ENCODE data around the gene NUDT1.

The NUDT1 gene

GRCh38 chr7:2269991-2270460, 28.0 kb downstream of the NUDT1 start:
- POLR2A ChIA-PET = no interaction called here
- TF ChIP-seq ZNF384 (IDR thresholded peaks at IDR 0.05) = peak; percentile 49; the same call in 1 of the 2 replicates
- TF ChIP-seq HDGF (IDR thresholded peaks at IDR 0.05; ENCODE audit: borderline replicate concordance) = no peak
- CTCF ChIA-PET = interaction anchor here (0.6 kb wide), 1 partner anchor 481 kb away, joined by 3 read pairs; no protein-coding TSS in a partner anchor
- DNase-seq (ENCODE audit: extremely low spot score) = no peak

GRCh38 chr7:2270495-2270894, 28.5 kb downstream of the NUDT1 start:
- no peak for TF ChIP-seq FOXK2 (IDR thresholded peaks at IDR 0.05)
- no peak for TF ChIP-seq TARDBP (IDR thresholded peaks at IDR 0.05)
- TF ChIP-seq ELF4 (IDR thresholded peaks at IDR 0.05) = no peak
- no peak for TF ChIP-seq BHLHE40 (IDR thresholded peaks at IDR 0.05; ENCODE audit: borderline replicate concordance)
- no peak for TF ChIP-seq SUZ12 (IDR thresholded peaks at IDR 0.05)
- TF ChIP-seq FOXA1 (IDR thresholded peaks at IDR 0.05) = no peak
- no peak for TF ChIP-seq LEF1 (IDR thresholded peaks at IDR 0.05; ENCODE audit: borderline replicate concordance)
- no peak for TF ChIP-seq ARNT (IDR thresholded peaks at IDR 0.05)
- no peak for TF ChIP-seq L3MBTL2 (conservative IDR thresholded peaks at IDR 0.05)
- no peak for TF ChIP-seq PKNOX1 (IDR thresholded peaks at IDR 0.05)
- TF ChIP-seq FOXM1 (IDR thresholded peaks at IDR 0.05; ENCODE audit: borderline replicate concordance) = no peak
- no peak for TF ChIP-seq HDGF (IDR thresholded peaks at IDR 0.05; ENCODE audit: borderline replicate concordance)
- TF ChIP-seq SP1 (IDR thresholded peaks at IDR 0.05) = no peak
- TF ChIP-seq NFRKB (IDR thresholded peaks at IDR 0.05) = no peak
- TF ChIP-seq CTBP1 (IDR thresholded peaks at IDR 0.05; ENCODE audit: borderline replicate concordance) = no peak
- TF ChIP-seq ZNF384 (IDR thresholded peaks at IDR 0.05) = no peak
- ChIA-PET CTCF (no interaction called here), POLR2A (no interaction called here)
- DNase-seq (ENCODE audit: extremely low spot score) = no peak

- POLR2A ChIA-PET = no interaction called here
- no peak for TF ChIP-seq ARNT (IDR thresholded peaks at IDR 0.05)
- TF ChIP-seq LEF1 (IDR thresholded peaks at IDR 0.05; ENCODE audit: borderline replicate concordance) = no peak
- no peak for TF ChIP-seq FOXK2 (IDR thresholded peaks at IDR 0.05)
- TF ChIP-seq ZNF384 (IDR thresholded peaks at IDR 0.05) = no peak
- TF ChIP-seq NFRKB (IDR thresholded peaks at IDR 0.05) = no peak
- no peak for TF ChIP-seq HDGF (IDR thresholded peaks at IDR 0.05; ENCODE audit: borderline replicate concordance)
- TF ChIP-seq SP1 (IDR thresholded peaks at IDR 0.05) = no peak
- TF ChIP-seq BHLHE40 (IDR thresholded peaks at IDR 0.05; ENCODE audit: borderline replicate concordance) = no peak
- no peak for TF ChIP-seq ELF4 (IDR thresholded peaks at IDR 0.05)
- no peak for TF ChIP-seq SUZ12 (IDR thresholded peaks at IDR 0.05)
- no peak for TF ChIP-seq CTBP1 (IDR thresholded peaks at IDR 0.05; ENCODE audit: borderline replicate concordance)
- no peak for TF ChIP-seq TARDBP (IDR thresholded peaks at IDR 0.05)
- no peak for TF ChIP-seq PKNOX1 (IDR thresholded peaks at IDR 0.05)
- no peak for TF ChIP-seq FOXM1 (IDR thresholded peaks at IDR 0.05; ENCODE audit: borderline replicate concordance)
- no peak for TF ChIP-seq FOXA1 (IDR thresholded peaks at IDR 0.05)
- no peak for TF ChIP-seq L3MBTL2 (conservative IDR thresholded peaks at IDR 0.05)
- CTCF ChIA-PET = no interaction called here
- no peak for DNase-seq (ENCODE audit: extremely low spot score)
These were observed 29.4 kb downstream of the NUDT1 start for GRCh38 chr7:2271273-2272026.

GRCh38 chr7:2272031-2272430, 30.0 kb downstream of the NUDT1 start:
- POLR2A ChIA-PET = no interaction called here
- TF ChIP-seq CTBP1 (IDR thresholded peaks at IDR 0.05; ENCODE audit: borderline replicate concordance) (no peak), ARNT (IDR thresholded peaks at IDR 0.05) (no peak), SUZ12 (IDR thresholded peaks at IDR 0.05) (no peak), LEF1 (IDR thresholded peaks at IDR 0.05; ENCODE audit: borderline replicate concordance) (no peak), ELF4 (IDR thresholded peaks at IDR 0.05) (no peak), ZNF384 (IDR thresholded peaks at IDR 0.05) (no peak), PKNOX1 (IDR thresholded peaks at IDR 0.05) (no peak), L3MBTL2 (conservative IDR thresholded peaks at IDR 0.05) (no peak), FOXA1 (IDR thresholded peaks at IDR 0.05) (no peak), FOXK2 (IDR thresholded peaks at IDR 0.05) (no peak), HDGF (IDR thresholded peaks at IDR 0.05; ENCODE audit: borderline replicate concordance) (no peak), SP1 (IDR thresholded peaks at IDR 0.05) (no peak), FOXM1 (IDR thresholded peaks at IDR 0.05; ENCODE audit: borderline replicate concordance) (no peak), BHLHE40 (IDR thresholded peaks at IDR 0.05; ENCODE audit: borderline replicate concordance) (no peak), NFRKB (IDR thresholded peaks at IDR 0.05) (no peak), TARDBP (IDR thresholded peaks at IDR 0.05) (no peak)
- DNase-seq (ENCODE audit: extremely low spot score) = no peak
- CTCF ChIA-PET = no interaction called here

- no peak for TF ChIP-seq BHLHE40 (IDR thresholded peaks at IDR 0.05; ENCODE audit: borderline replicate concordance)
- no peak for TF ChIP-seq L3MBTL2 (conservative IDR thresholded peaks at IDR 0.05)
- no peak for TF ChIP-seq ARNT (IDR thresholded peaks at IDR 0.05)
- no peak for TF ChIP-seq FOXM1 (IDR thresholded peaks at IDR 0.05; ENCODE audit: borderline replicate concordance)
- no peak for TF ChIP-seq TARDBP (IDR thresholded peaks at IDR 0.05)
- TF ChIP-seq SP1 (IDR thresholded peaks at IDR 0.05) = no peak
- no peak for TF ChIP-seq NFRKB (IDR thresholded peaks at IDR 0.05)
- POLR2A ChIA-PET = no interaction called here
- CTCF ChIA-PET = no interaction called here
- DNase-seq (ENCODE audit: extremely low spot score) = no peak
These were observed 31.8 kb downstream of the NUDT1 start for GRCh38 chr7:2273866-2274265.

- CTCF ChIA-PET = no interaction called here
- POLR2A ChIA-PET = interaction anchor here (0.5 kb wide), 1 partner anchor 56 kb away, joined by 3 read pairs; no protein-coding TSS in a partner anchor
- TF ChIP-seq L3MBTL2 (conservative IDR thresholded peaks at IDR 0.05) (no peak), ELF4 (IDR thresholded peaks at IDR 0.05) (no peak), ARNT (IDR thresholded peaks at IDR 0.05) (no peak), HDGF (IDR thresholded peaks at IDR 0.05; ENCODE audit: borderline replicate concordance) (no peak), FOXA1 (IDR thresholded peaks at IDR 0.05) (no peak)
- no peak for DNase-seq (ENCODE audit: extremely low spot score)
These were observed 32.6 kb downstream of the NUDT1 start for GRCh38 chr7:2274666-2275065.

Measured in HEK293T (cell line).